GM21717 (cell line): ENCODE data around the gene RSU1.
"Not testable (repeated sequence)": the region's sequence is repeated elsewhere in the genome, so short reads cannot be mapped to it uniquely, and the experiment has no call there.

ENCODE experiments used
- ATAC-seq: cut with Tn5 transposase; IDR thresholded peaks from one replicate; pipeline ENCODE4 v1.9.1; 2021; ENCODE audit warnings: mild to moderate bottlenecking, moderate library complexity; ENCODE audit not compliant: unreplicated experiment

The RSU1 gene

DNA sequence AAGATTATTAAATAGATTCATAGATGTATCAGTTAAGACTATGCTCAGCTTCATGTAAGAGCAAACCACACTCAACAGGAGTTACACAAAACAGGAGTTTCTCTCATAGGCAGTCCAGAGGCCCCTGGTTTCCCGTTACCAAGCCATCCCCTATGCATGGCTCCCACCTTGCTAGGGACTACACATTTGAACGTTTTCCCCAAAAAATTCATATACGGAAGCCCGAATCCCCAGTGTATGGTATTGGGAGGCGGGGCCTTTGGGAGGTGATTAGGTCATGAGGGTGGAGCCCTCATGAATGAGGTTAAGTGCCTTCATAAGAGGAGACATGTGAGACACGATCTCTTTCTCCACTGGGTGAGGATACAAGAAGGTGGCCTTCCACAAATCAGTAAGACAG lies 29.1 kb downstream of the RSU1 start:
- peak; percentile 26 for ATAC-seq

GRCh38 chr10:16787361-16787791 lies 29.8 kb downstream of the RSU1 start:
- peak; percentile 47 for ATAC-seq

GRCh38 chr10:16780338-16780880 lies 36.8 kb downstream of the RSU1 start:
- no peak for ATAC-seq

DNA sequence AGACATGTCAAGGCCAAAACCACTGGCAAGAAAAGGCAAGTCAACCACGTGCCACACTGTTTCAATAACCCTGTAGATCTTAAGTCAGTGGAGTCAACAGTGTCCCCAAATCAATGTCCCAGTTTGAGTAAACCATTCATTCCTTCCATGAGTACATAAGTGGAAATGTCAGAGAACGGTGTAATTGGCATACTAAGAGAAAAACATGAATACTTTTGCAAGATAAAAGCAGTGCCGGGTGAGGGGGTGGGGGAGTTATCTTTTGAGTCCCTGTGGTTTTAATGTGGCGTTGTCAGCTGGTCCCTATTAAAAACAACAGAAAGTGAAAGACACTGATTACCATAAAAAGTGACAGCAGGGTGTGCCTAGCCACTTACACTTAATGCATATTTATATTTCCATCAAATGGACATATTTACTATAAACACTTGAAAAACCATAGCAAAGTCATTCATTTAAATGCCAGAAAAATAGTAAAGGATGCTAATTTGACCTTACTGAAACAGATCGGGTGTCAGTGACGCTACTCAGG lies 37.8 kb downstream of the RSU1 start:
- ATAC-seq, result peak; percentile 89

DNA sequence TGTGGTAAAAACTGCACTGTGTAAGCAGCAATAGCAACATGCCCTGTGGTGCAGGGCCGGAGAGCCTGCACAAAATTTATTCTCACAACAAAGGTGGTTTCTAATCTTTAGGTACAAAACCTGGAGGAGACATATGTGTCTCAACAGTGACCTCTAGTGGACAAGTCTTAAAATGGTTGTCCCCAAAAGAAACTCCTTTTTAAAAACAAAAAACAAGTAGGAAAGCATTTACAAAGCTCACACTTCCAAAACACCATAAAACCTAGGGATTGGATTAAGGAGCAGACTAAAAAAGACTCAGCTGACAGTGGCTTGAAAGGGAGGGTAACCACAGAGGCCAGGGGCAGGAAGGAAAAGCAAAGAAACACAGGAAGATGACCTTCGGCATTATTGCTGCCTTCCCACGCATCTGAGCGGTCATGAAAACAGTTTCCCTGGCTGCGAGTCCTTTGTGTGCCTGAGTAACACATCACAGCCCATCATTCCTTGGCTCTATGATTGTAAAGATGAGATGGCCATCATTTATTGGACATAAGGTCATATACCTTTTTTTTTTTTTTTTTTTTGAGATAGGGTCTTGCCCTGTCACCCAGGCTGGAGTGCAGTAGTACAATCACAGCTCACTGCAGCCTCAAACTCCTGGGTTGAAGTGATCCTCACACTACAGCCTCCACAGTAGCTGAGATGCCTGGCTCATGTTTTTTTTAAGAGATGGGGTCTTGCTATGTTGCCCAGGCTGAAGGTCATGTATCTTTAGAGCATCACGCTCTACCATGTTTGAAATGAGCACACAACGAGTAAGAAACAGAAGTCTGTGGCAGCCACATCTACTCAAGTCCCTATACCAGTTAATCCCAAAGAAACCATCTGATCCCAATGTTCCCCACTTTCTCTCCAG lies 39.5 kb downstream of the RSU1 start:
- no peak for ATAC-seq

GRCh38 chr10:16776896-16777295 lies 40.3 kb downstream of the RSU1 start:
- no peak for ATAC-seq

DNA sequence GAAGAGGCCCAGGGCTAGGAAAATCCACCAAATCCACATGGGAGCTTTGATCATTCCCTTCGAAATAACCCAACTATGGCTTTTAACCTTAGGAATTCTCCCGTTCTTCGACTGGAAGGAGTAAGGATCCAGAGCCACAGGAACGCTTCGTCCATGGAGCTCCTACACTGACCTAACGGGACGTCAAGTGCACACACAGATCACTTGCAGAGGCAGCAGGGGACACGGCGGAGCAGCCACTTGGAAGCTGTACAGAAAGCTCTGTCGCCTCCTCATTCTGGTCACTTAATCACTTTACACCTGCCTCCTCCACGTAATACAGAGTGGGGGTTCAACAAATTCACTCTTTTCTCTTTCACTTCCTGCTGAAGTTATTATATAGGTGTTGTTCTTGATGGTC lies 43.9 kb downstream of the RSU1 start:
- no peak for ATAC-seq

- peak; percentile 83 for ATAC-seq
These were observed 46.6 kb downstream of the RSU1 start for GRCh38 chr10:16770670-16771069.

DNA sequence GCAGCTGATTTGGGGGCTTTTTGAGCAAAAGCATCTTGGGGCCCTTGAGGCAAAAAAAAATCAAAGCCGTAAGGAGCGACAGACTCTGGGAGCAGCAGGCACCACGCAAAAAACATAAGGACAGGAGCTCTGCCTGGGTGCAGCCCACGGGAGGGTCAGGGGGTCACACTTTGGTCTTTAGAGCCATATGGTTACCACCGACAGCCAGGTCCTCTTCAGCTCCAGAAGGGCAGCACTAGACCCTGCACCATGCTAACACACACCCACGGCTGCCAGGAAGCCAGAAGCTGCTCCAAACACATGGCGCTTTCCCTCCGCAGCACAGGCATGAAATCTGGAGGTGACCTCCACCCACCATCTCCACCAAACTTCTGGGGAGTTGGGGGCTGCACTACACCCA lies 47.1 kb downstream of the RSU1 start:
- no peak for ATAC-seq

- ATAC-seq, result no peak
These were observed 47.9 kb downstream of the RSU1 start for GRCh38 chr10:16769331-16769730.

DNA sequence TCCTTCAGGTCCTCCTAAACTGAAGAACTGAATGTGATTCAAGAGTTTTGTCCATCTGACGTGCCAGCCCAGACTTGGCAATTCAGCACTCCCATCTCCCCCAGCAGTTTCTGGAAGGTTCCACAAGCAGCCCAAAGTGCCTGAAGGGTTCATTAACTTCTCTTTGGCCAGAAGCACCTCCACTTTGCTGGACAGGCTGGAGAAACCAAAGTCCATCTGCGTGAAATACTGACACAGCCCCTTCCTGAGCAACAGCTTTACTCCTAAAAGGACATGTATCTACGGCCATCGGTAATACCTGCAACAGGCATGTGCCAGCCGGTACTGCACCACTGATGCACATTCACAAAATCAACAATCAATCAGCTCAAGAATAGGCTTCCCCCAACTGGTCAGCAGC lies 48.5 kb downstream of the RSU1 start:
- ATAC-seq, result no peak

- ATAC-seq, result peak; percentile 69
These were observed 51.5 kb downstream of the RSU1 start for GRCh38 chr10:16765509-16766375.

DNA sequence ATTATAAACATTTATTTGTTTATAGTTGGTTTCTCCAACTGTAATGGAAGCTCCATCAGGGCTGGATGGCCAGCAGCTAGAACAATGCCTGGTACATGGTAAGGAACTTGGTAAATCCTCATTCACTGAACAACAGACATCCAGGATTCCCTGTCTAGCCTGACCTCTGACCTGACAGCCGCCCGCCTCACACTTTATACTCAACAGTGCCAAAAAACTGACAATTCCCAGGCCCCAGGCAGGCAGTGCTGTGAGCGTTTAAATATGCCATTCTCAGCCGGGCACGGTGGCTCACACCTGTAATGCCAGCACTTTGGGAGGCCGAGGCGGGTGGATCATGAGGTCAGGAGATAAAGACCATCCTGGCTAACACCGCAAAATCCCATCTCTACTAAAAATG lies 55.9 kb downstream of the RSU1 start:
- ATAC-seq, result no peak

GRCh38 chr10:16756561-16757221 lies 60.5 kb downstream of the RSU1 start:
- ATAC-seq, result no peak

- ATAC-seq, result no peak
These were observed 62.5 kb downstream of the RSU1 start for GRCh38 chr10:16754765-16755164.

DNA sequence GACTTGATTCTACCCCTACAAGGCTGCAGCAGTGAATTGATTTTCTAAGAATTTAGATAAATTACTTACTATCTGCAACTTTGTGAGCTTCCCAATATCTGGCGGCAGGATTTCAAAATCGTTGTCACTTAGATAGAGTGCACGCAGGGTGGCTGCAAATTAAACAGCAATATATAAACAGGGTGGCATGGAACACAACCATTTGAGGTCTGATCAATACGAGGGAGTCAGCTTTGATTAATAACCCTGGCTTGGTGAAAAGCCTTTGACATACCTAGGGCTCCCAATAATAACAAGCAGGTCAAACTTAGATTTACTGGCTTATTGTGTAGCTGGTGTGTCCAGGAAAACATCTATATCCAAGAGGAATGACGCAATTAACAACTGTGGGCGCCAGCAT lies 64.4 kb downstream of the RSU1 start:
- ATAC-seq, result not testable (repeated sequence)

- no peak for ATAC-seq
These were observed 65.1 kb downstream of the RSU1 start for GRCh38 chr10:16752099-16752498.

GRCh38 chr10:16751244-16751643 lies 66.0 kb downstream of the RSU1 start:
- no peak for ATAC-seq

GRCh38 chr10:16750461-16750860 lies 66.8 kb downstream of the RSU1 start:
- no peak for ATAC-seq

DNA sequence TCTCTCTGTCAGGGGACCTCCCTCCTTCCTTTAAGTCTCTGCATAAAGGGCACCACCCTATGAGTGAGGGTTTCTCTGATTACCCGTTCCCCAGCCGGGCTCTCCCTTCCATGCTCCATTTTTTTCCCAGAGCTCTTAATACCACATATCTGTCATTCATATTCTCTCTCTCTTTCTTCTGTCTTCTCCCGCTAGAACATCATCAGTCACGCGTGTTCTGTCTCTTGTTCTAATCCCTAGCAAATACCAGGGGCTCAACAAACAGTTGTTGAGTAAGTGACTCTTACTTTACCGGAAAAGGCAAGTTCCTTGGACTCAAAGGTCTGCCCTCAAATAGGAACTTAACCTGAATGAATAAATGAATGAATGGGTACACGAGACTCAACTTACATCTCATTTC lies 68.5 kb downstream of the RSU1 start:
- ATAC-seq, result no peak

GRCh38 chr10:16746856-16747255 lies 70.4 kb downstream of the RSU1 start:
- no peak for ATAC-seq
